ENCODE measurements around the gene OPN1MW2.
"Not testable (repeated sequence)": the region's sequence is repeated elsewhere in the genome, so short reads cannot be mapped to it uniquely, and the experiment has no call there.

GRCh38 chrX:154192846-154193245 is 26.7 kb upstream of the OPN1MW2 start:
- not testable (repeated sequence) for TF ChIP-seq POLR2A (IDR thresholded peaks at IDR 0.05; ENCODE audit: low read length); GATA1 (IDR thresholded peaks at IDR 0.05; ENCODE audit: low read depth, low read length)

Data from erythroblast (primary cell).